Prostate gland (tissue), 2 donors: ENCODE data around the gene LUC7L.

Source experiments
- POLR2A ChIP-seq: fragments of 450-650 bp; IDR thresholded peaks from one replicate; pipeline ENCODE4 v1.6.1; 2016; ENCODE audit warnings: antibody characterized with exemption, mild to moderate bottlenecking
- TF ChIP-seq, protein P1 (sequence below), 4 experiments: fragments of 200-600 bp in 2 of 4; fragments of 450-650 bp in 2 of 4; sonication (generic) in 2 of 4; IDR thresholded peaks; 1 replicate in 3 of 4; 2 replicates in 1 of 4; pipeline ENCODE4 v1.5.1; 2016 to 2019; ENCODE audit warnings: antibody characterized with exemption in 4 of 4, mild to moderate bottlenecking in 2 of 4, moderate library complexity in 2 of 4

DNA sequence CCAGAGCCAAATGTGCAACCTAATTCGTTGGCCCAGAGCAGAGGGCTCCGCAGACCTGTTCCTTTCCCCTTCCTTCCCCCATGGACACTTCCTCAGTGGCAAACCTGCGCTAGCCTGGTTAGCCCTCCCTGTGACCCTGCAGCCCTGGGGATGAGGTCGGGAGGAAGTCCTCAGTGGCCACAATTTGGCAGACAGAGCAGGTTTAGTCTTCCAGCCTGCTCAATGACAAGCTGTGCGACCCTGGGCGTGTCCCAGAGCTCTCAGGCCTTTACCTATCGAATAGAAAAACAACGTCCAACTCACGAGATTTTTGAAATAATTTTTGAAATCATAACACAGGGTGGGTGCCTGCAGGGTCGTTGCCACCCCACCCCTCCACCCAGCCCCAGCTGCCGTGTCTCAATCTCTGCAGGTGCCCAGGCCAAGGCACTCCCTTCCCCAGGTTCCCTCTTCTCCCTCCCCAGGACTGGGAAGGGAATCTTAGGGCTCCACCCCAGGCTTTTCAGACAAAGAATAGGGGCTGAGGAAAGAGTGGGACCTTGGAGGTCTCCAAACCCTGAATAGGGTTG lies 62.0 kb downstream of the LUC7L start:
- TF ChIP-seq, protein P1, sequence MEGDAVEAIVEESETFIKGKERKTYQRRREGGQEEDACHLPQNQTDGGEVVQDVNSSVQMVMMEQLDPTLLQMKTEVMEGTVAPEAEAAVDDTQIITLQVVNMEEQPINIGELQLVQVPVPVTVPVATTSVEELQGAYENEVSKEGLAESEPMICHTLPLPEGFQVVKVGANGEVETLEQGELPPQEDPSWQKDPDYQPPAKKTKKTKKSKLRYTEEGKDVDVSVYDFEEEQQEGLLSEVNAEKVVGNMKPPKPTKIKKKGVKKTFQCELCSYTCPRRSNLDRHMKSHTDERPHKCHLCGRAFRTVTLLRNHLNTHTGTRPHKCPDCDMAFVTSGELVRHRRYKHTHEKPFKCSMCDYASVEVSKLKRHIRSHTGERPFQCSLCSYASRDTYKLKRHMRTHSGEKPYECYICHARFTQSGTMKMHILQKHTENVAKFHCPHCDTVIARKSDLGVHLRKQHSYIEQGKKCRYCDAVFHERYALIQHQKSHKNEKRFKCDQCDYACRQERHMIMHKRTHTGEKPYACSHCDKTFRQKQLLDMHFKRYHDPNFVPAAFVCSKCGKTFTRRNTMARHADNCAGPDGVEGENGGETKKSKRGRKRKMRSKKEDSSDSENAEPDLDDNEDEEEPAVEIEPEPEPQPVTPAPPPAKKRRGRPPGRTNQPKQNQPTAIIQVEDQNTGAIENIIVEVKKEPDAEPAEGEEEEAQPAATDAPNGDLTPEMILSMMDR (IDR thresholded peaks at IDR 0.05), result no peak
- TF ChIP-seq POLR2A, result no peak
